GM18870 (cell line): ENCODE data around the gene BAHD1.

Source experiments
- ATAC-seq: cut with Tn5 transposase; IDR thresholded peaks from one replicate; pipeline ENCODE4 v1.9.1; 2021; ENCODE audit warnings: moderate library complexity; ENCODE audit not compliant: unreplicated experiment

BAHD1 gene

GRCh38 chr15:40440743-40441564 lies at the start of gene BAHD1:
Gene BAHD1, plus strand, starts transcription at chr15:40440953. Its CDS starts 17,512 bp downstream, at chr15:40458465.
- ATAC-seq = peak; percentile 66

GRCh38 chr15:40392986-40393948 lies 47.5 kb upstream of the BAHD1 start:
- no peak for ATAC-seq

DNA sequence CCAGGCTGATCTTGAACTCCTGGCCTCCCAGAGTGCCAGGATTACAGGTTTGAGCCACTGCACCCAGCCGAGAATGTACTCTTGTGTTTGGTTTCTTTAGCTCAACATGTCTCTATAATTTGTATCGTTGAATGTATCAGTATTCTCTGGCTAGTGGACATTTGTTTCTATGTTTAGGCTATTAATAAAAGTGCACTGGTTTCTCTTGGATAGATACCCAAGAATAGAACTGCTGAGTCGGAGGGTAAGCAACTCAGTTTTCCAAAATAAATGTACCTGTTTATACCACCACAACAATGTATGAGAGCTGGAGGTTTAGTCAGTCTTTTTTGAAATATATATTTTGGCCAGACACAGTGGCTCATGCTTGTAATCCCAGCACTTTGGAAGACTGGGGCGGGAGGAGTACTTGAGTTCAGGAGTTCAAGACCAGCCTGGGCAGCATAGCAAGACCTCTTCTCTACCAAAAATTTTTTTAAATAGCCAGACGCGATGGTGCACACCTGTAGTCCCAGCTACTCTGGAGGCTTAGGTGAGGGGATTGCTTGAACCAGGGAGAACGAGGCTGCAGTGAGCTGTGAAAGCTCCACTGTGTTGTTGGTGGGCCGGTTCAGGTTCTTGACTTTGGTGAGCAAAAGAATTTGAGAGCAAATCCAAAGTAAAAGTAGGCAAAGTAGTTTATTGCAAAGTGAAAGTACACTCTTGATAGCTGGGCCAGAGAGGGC lies 42.9 kb upstream of the BAHD1 start:
- ATAC-seq = no peak

- ATAC-seq = peak; percentile 78
Measured at GRCh38 chr15:40398413-40398873, 42.3 kb upstream of the BAHD1 start.

DNA sequence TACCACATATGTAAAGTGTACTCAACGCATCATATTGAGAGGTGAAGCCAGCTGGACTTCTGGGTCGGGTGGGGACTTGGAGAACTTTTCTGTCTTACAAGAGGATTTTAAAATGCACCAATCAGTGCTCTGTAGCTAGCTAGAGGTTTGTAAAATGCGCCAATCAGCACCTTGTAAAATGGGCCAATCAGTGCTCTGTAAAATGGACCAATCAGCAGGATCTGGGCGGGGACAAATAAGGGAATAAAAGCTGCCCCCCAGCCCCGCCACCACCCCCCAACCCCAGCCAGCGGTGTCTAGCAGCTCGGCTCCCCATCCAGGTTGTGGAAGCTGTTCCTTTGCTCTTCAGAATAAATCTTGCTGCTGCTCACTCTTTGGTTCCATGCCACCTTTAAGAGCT lies 41.4 kb upstream of the BAHD1 start:
- ATAC-seq = no peak

DNA sequence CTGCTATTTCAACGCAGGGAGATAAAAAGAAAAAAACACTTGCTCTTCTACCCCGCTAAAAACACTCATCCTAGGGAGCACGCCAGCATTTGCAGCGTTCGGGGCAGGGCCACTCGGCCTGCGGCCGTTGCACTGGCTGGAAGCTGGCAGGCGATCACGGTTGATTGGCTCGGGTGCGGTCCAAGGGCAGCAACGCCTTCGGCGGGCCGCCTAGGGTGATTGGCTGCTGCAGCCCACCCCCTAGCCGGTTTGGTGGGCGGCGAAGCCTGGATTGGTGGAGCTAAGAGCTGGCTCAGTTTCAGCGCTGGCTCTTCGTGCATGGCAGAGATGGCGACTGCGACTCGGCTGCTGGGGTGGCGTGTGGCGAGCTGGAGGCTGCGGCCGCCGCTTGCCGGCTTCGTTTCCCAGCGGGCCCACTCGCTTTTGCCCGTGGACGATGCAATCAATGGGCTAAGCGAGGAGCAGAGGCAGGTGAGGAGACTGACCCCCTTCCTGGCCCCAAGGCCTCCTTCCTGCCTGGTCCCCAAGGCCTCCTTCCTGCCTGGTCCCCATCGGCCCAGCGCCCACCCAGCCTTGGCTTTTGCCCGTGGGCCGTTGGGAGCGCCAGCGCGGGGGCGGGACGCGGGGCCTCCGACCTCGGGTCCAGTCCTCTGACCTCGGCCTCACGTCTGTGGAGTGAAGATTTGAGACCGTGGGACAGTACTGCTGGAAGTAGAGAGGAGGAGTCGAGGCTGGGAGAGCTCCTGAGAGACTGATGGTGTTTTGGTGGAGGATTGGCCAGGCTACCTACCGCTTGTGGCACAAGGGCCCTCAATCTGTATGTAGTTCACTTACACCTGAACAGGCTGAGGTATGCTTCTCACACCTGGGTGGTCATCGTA lies 35.0 kb upstream of the BAHD1 start, which contains the start of gene IVD:
Gene IVD (plus strand): TSS at position 295 of the 881 bp plus-strand sequence. CDS start 33 bp downstream, at position 328.
- ATAC-seq = peak; percentile 83

- peak; percentile 44 for ATAC-seq
Measured at GRCh38 chr15:40407330-40407990, 33.3 kb upstream of the BAHD1 start.

DNA sequence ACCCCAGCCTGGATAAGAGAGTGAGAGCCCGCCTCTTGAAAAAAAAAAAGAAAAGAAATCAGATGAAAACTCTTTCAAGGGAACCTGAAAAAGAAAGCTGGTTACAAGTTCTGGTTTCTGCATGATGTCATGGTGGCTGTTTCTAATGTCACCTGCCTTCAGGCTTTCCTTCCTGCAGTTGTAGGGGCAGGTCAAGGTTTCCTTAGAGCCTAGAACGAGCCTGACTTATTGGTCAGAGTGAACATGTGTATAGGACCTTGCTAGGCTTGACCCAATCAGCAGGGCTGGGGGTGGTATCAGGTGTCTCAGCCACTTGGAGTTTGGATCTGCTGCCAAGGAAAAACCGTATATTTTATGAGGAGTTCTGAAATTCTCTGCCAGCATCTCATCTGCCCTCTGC lies 31.4 kb upstream of the BAHD1 start:
- ATAC-seq = no peak

DNA sequence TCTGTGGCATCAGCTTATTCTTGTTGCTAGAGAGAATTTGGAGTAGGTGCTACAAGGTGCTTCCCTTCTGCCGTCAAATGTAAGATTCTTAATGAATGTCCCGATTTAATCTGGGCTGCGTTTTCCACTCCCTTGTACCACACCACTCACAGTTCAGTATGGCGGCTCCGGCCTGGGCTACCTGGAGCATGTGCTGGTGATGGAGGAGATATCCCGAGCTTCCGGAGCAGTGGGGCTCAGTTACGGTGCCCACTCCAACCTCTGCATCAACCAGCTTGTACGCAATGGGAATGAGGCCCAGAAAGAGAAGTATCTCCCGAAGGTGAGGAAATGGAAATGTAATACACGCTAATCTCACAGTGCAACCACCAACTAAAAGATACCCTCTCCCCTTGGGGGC lies 30.3 kb upstream of the BAHD1 start:
- ATAC-seq = no peak

- no peak for ATAC-seq
Measured at GRCh38 chr15:40412095-40412759, 28.5 kb upstream of the BAHD1 start.

DNA sequence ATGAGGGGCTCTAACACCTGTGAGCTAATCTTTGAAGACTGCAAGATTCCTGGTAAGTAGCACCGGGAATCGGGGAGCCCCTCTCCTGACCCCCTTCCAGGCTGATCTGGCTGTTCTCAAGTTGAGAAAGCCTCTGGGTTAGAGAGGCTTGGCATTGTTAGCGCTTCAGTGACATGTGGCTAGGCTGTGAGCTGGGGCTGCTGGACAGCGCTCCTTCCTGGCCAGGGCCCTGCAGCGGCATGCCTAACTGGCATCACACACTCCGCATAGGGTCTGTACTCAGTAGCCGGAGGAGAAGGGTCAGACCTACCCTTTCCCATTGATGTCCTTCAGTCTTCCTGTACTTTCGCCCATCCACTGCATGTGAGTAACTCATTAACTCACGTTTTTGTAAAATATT lies 27.7 kb upstream of the BAHD1 start:
- no peak for ATAC-seq

- ATAC-seq = no peak
Measured at GRCh38 chr15:40414816-40415215, 25.9 kb upstream of the BAHD1 start.

DNA sequence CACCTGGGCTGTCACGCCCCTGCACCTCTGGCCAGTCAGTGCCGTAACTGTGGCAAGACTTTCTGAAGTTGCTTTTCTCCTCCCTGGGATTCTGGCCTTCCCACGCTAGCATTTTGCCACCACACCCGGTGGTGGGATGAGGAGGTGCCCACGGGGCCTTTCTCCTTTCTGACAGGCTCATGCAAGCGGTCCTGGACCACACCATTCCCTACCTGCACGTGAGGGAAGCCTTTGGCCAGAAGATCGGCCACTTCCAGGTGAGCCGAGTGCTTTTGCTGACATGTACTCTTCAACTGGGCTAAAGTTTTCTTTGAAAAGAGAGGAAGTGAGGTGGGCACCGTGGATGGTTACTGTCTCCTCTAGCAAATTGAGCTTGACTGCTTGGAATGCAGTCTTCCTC lies 25.5 kb upstream of the BAHD1 start:
- no peak for ATAC-seq

GRCh38 chr15:40416056-40416455 lies 24.7 kb upstream of the BAHD1 start:
- no peak for ATAC-seq

DNA sequence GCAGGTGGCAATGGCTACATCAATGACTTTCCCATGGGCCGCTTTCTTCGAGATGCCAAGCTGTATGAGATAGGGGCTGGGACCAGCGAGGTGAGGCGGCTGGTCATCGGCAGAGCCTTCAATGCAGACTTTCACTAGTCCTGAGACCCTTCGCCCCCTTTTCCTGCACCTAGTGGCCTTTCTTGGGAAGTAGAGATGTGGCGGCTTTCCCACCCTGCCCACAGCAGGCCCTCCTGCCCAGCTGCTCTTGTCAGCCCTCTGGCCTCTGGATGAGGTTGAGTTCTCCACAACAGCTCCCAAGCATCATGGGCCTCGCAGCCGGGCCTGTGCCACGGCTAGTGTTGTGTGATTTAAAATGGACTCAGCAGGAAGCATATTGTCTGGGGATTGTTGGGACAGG lies 22.6 kb upstream of the BAHD1 start:
- no peak for ATAC-seq

DNA sequence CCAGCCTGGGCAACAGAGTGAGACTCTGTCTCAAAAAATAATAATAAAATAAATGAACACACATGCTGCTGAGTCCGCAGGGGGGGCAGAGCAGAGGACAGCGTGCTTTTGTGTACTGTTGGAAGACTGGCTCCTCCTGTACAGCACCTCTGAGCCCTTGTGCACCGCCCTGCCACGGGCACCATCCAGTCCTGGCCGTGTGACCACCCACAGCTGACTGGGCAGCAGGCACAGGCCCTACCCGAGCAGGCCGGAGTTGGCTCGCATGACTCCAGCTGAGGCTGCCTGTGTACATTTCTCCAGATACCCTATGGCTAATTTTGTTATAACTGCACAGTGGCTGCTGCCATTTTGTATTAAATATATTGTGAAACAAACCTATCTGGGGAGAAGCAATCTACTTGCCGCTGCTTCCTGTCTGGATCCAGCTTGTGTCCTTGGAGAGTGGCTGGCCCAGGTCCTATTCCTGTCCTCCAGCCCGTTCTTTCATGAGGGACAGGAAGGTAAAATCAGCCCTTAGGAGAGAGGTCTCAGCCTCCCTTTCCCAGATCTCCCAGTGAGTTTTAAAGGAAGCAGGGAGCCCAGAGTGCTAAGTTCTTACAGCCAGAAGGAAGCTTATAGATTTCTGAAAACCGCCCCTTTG lies 20.6 kb upstream of the BAHD1 start:
- no peak for ATAC-seq

DNA sequence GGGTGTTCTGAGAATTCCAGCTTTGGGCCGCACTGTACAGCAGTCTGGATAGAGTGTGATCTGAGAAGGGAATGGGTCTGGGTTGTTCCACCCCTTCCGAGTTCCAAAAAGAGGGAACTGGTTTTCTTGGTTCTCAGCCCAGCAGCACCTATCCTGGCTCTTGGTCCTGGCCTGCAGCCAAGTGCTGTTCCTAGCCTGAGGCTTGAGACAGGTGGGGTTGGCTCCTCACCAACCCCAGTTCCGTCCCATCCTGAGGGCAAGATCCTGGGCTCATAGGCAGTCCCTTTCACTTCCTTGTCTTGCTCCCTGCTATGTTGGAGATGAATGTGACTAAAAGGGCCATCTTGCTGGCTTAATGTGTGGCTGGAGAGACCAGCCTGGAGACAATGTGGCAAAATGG lies 20.0 kb upstream of the BAHD1 start:
- ATAC-seq = no peak
